NCI-H2196 treated with DMSO at 0.1 percent for 48 hours (cell line): ENCODE measurements around the gene SYTL3.

Experiments
- DNase-seq: peaks from one replicate; lab custom pipeline; 2025; ENCODE audit not compliant: unreplicated experiment; lab: John Stamatoyannopoulos, UW

The SYTL3 gene

DNA sequence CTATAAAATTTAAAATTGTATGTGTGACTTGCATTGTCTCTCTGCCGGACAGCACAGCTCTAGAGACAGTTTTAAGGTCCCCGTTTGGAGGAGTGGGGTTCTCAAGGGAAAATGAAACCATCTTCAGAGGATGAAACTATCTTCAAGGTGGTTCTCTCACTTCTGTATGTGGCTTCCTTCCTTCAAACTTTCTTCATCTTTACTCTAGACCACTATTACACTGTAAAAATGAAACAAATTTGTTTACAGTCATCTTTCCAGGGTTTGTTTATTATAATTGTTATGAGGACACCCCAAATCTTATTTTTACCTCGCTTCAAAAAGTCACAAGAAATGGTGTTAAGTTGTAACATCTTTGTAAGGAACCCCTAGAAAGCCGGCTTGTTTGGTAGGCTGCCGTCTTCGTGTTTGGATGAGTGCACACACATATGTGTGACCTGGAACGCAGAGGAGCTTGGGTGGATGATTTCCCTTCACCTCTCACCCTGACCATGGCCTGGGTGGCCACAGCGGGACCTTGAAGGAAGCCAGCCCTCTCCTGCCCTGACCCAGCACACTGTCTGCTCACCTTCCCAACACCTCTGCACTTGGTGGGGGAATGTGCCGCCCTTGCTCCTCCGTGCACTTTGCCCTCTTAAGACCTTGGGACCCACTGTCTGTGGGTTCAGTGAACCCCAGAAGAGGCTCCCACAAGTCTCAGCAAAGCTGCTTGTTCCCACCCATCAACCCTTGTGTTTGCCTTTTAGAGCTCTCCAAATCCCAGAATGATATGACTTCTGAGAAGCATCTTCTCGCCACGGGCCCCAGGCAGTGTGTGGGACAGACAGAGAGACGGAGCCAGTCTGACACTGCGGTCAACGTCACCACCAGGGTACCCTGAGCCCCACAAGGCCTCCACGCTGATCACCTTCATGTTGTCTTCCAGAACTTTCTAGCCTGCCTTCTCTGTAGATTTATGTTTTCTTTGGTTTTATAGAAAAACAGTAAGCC, 67.8 kb downstream of the SYTL3 start:
- no peak for DNase-seq

DNA sequence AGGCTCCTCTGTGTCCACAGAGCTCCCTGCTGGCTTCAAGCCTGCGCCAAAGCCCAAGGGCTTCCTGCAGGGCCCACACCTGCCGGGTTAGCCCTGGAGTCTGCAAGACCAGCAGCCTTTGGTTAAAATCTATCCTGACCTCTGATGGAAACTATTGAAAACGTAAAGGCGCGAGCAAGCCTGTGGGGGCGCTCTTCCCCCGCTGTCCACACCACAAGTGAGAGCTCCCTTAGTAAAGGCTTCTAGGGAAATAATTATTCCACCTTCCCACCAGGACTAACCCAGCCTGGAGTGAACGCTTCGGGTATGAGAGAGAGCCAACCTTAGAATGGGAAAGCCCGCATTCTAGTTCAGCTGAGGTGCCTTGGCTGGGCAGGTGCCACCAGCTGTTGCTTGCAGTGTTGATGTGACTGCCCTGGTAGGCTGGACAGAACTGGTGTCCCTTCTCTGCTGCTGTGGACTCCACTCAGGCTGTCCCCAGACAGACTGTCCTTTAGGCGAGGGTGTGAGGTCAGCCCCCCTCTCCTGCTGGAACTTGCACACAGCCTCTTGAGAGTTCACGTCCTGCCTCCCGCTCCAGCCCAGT, 68.7 kb downstream of the SYTL3 start:
- DNase-seq = no peak

DNA sequence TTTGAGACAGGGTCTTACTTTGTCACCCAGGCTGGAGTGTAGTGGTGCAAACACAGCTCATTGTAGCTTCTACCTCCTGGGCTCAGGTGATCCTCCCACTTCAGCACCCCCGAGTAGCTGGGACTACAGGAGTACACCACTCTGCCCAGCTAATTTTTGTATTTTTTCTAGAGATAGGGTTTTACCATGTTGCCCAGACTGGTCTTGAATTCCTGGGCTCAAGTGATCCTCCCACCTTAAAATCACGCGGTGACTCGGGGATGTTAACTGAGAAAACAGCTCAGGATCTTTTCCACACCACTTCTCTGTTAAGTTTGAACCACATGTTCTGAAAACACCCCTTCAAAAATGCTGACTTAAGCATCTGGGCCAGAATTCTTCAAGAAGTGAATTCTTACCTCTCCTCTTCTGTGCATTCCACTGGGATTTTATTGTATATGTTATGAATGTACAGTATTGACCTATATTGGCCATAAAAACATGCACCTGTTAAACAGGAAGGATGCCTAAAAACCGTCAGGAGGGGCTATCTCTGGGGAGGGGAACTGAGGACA, 72.4 kb downstream of the SYTL3 start:
- no peak for DNase-seq

DNA sequence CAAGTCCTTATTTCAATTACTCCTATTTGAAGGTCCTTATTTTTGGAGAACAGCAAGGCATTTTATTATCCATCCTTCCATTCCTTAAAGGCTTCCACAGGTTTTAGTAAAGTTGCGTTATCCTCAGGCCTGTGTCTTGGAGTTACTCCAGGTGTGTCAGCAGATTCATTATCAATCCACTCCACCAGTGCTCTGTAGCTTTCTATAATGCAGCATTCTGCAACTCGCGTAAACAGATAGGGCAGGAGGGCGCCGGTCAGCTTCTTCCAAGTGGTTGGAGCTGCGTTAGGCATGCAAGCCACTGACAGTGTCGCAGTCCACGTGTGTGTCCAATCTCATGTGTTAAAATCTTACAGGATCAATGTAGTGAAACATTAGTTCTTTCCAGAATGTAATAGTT, 75.8 kb downstream of the SYTL3 start:
- DNase-seq = no peak

DNA sequence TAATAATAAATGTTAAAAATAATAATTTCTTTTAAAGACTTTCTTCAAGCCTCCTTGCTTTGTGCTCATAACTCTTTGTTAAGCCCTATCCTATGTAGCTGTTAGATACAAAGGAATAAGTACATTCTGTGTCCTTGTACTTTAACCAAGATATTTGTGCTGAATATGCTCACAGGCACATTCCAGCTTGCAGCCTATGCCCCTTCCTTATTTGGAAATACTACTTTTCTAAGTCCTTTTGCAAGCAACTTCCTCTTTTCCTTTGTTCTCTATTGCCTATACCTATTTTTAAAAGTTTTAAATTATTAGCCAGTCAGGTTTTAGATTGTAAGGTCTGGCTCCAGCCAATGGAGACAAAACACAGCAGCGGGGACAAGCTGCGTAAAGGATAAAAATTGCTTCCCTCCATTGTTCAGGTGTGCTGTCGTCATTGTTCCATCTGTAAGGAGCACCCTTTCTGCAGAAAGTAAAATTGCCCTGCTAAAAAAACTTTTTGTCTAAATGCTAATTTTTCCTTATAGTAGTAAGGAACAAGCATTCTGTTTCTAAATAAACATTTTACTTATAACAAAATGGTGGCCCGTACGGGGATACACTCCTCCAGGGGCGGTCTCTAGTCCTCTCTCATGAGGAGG, 80.2 kb downstream of the SYTL3 start:
- DNase-seq = no peak

DNA sequence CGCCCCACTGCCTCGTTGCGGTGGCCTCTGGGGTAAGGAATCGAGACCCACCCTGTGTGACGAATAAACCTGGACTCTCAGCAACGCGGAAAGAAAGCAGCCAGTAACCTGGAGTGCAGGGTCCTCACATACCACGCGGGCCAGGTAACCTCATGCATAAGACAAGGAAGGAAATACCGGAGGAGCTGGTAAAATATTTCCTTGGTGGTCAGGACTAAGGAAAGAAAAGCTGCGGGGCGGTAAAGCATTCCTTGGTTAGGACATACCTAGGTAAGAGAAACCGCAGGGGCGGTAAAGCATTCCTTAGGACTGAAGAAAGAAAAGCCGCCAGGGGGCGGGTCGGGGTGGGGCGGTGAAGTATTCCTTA, 80.7 kb downstream of the SYTL3 start:
- no peak for DNase-seq

DNA sequence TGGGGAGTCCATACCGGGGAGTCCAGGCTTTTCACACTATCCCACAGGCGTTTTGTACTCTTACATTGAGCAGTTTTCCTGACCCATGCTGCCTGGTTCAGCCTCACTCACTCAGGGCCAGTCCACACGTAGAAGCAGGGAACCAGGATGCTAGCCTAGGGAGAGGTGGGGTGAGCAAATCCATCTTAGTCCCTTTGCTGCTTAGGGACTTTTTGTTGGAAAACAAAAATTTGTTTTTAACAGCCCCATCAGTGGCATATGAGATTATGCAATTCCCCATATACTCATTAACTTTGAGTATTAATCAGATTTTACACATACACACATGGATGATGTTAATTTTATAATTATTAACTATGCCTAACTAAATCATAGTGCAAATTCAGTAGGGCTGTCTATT, 85.2 kb downstream of the SYTL3 start:
- no peak for DNase-seq

DNA sequence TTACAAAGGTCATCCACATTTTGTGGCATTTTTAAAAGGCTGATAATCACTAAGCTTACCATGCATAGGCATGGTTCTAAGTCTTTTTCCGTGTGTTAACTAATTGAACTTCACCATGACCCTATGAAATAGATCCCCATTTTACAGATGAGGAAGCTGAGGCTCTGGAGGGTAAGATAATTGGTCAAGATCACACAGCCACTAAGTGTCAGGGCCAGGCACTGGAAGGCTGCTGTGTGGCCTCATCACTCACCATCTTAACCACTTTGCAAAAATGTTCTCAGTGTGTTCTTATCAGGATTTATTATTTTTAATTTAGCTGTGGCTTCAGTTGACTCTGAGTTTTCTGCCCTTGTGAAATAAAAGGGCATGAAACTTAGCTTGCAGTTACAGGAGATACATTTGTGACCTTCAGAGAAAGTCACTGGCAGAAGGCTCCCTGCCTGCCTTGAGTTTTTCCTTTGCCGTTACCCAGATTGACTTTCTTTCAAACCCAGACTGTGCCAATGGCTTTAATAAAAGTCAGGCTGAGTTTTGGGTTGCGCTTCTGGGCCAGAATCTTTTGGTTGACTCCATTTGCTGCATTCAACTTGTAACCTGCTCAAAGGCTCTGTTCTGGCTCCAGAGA, 87.3 kb downstream of the SYTL3 start:
- DNase-seq = no peak

DNA sequence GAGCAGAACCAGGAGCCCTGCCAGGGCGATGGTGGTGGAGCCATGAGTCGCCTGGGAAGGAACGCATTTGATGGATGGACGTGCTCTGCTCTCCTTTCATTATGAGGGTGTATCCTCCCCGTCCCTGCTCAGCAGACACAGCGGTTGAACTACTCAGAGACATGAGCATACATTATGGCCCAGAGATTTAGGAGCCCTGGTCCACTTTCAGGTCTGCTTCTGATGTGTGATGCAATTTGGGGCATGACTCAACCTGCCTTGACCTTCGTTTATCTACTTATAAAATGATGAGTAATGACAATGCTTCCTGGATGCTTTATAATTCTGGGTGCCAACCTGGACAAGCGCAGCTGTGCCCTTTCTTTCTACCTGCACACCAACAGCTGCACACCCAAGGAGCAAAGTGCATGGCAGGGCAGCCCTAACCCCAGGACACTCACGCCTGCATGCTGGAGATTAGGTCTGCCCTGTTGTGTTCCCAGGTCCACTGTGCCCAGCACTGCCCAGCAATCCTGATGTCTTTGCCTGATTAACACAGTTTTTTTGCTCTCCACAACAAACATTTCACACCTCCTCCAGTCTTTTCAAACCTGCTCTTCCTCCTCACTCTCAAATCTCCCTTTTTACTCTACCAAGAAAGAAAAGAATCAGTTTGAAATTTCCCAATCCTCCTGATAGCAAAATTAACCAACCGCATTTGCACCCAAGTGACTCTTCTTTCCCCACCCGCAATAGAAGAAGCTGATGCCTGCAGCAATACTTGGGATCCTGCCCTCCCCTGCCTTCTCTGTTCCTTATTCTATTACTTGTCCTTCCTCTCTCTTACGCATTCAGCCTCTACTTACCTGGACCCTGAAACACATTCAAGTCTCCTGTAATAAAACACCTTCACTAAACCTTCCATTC, 88.1 kb downstream of the SYTL3 start:
- DNase-seq = no peak

DNA sequence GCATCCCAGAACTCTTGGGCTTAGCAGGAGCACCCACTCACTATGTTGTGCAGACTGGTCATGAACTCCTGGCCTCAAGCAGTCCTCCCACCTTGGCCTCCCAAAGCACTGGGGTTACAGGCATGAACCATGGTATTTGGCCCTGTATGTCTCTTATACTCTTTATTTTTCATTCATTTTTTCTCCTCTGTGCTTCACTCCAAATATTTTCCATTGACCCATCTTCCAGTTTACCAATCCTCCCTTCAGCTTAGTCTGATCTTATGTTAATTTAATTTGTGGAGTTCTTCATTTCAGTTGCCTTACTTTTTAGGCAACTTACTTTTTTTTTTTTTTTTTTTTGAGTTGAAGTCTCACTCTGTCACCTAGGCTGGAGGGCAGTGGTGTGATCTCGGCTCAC, 89.8 kb downstream of the SYTL3 start:
- no peak for DNase-seq

DNA sequence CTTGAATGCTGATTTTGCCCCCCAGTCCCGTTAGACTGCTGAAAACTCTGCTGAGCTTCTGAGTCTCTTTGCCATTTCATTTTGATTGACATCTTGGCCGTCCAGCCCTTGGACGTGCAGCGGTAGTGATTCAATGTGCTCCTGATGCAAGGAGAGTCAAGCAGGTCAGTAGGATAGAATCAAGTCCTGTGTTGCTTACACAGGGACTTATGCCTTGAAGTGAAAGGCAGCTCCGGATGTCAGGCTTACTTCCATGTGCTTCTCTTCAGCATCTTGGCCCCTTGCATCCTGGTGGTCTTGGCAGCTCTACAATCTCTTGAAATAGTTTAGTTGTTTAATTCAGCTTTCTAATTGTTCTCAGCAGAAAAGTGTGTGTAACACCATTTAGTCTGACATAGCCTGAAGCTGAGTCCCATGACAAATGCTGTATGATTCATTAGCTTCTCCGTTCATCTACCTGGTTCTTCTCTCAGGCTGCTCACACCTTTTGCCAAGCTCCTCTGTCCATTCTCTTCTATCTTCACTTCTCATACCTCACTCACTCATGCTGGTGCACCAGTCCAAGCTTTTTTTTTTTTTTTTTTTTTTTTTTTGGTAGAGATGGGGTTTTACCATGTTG, 93.3 kb downstream of the SYTL3 start:
- no peak for DNase-seq

DNA sequence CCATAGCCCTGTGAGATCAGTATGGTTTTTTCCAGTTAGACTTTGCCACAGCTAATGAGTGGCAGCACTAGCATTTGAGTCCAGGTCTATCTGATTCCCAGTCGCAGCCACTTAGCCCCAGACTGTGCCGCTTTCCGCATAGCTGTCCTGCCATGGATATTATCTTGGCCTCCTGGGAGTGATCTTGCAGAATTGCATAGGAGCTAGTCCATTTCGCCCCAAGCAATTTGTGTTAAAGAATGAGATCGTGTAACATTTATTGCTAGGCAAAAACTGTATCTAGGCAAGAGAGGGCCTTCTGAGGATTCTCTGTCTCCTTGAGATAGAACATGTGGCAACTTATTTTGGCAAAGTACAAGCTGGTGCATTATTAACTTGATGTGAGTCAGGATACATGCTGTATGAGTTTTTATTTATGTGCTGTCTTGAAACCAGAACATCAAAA, 95.2 kb downstream of the SYTL3 start:
- DNase-seq = no peak

DNA sequence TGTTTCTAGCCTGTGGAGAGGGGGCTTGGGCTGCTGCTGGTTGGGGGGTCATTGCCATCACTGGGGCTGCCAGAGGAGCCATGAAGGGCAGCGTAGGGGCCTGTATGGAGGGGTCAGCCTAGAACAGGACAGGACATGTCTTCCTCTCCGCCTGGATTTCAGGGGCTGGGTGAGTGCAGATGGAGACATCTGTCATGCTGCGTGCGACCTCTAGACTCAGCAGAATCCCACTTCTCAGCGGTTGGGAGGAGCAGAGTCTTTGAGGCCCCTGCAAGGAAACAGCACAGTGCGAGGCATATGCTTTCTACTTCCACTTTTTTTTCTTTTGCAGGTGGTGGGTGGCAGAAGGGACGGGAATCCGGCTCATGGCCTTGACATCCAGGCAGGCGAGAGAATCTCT, 101.4 kb downstream of the SYTL3 start:
- DNase-seq = no peak

DNA sequence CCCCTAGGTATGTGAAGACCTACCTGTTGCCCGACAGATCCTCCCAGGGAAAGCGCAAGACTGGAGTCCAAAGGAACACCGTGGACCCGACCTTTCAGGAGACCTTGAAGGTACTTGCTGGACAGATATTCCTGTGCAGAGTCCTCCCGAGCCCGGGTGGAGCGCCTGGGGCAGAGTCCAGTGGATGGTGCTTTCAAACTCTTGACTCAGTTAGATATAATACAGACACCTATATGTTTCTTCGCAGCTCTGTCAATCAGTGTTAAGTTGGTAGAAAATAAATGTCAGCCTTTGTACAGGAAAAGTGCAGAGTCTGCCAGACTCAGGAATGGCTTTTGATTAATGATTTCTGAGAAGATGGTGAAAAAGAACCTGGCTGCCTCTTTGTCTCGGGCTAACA, 102.1 kb downstream of the SYTL3 start:
- DNase-seq = no peak

DNA sequence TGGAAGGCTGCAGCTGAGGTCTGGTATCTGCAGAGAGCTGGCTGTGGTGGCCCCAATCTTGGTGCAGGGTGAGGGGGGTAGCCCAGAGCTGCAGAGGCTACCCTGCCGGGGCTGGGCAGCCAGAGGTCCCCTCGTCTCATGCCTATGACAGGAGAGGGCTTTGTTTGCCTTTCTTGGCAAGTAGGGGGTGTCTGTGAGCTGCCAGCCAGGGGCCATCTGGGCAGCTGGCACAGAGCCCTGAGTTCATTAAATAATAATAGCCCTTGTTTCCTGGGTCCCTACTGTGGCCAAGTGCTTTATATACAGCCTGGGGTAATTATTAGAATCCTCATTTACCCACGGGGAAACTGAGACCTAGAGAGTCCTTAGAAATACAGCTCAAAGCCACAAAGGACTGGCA, 102.8 kb downstream of the SYTL3 start:
- peak; percentile 28 for DNase-seq

DNA sequence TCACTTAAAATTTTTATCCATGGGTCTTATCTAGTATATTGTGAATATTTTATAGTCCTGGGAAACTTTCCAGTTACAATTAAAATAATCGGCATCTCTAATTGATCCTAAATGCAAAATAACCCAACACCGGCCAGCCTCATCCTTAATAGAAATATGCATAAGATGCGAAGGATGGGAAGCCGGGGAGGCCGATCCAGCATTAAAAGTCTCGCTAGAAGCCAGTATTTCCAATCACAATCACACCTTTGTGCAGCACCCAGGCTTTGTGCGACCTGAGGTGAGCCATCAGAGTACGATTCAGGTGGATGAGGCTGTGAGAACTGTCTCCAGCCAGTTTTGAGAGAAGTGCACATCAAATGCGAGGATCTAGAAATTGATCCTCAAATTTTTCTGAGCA, 104.0 kb downstream of the SYTL3 start:
- DNase-seq = no peak

DNA sequence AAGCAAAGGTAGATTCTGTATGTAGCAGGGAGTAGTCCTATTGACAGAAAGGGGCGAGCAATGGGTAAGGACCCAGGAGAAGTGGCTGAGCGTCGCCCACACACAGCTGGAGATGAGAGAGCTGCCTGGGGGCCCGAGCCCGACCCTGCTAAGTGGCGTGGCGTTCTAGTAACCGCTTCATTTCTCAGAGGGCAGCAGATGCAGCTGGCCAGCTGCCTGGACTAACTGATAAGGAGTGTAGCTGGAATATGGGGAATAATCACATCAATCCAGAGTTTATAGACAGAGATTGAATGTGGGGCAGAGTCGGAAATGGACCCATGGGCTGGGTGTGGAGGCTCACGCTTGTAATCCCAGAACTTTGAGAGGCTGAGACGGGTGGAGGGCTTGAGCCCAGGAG, 104.9 kb downstream of the SYTL3 start:
- DNase-seq = no peak

DNA sequence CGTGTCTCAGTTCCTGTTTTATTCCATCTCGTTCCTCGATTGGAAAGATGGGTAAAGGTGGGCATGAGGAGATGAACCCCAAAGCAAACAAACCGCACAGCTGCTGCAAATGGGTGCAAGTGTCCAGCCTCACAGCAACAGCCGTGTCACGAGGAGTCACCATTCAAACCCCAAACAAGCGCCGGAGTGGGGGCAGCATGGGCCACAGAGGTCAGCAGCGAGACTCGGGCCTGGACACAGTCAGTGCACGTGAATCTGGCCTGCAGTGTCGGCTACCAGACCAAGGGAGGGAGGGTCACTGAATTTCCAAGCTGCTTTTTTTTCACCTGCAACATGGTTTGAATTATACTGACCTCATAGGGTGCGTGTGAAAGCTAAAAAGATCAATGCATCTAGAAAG, 105.8 kb downstream of the SYTL3 start:
- no peak for DNase-seq

DNA sequence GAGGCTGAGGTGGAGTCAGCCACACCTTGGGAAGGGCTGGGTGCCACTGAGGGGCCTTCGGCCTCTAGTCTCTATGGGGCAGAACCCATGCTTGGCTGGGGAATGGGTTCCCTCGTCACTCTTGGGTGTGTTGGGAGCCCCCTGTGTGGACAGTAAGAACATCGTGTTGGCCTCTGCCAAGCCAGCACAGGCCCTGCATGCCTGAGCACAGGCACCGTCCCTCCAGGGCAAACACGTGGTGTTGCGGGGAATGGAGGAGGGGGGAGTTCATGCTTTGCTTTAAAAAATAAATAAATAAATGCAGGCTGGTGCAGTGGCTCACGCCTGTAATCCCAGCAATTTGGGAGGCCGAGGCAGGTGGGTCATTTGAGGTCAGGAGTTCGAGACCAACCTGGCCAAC, 106.3 kb downstream of the SYTL3 start:
- no peak for DNase-seq
